Panc1 (cell line): Measurements from ENCODE around the gene SHROOM3. TPM values are rescaled to one million over a fixed set of nuclear protein-coding genes. Genes with fewer than 3 reads are reported as not detected.

Experiments used
- ATAC-seq: fragments of 200-7000 bp; cut with Tn5 transposase; 2 replicates; pipeline ENCODE4 v1.9.1; 2020; ENCODE audit warnings: mild to moderate bottlenecking, moderate library complexity
- BruUV-seq: library from RNA; stranded (reverse); fragments of 400-500 nt; replicated peaks from 2 replicates; lab custom pipeline; 2021; lab: Mats Ljungman, UMichigan
- CTCF ChIA-PET: fragments of 300-600 bp; sonication (Branson Sonifier 250); formaldehyde crosslinking; loops from one replicate; lab custom pipeline; 2022; ENCODE audit warnings: antibody characterized with exemption; lab: Charles Lee
- POLR2A ChIA-PET: fragments of 300-600 bp; sonication (Branson Sonifier 250); formaldehyde crosslinking; loops from one replicate; lab custom pipeline; 2022; ENCODE audit warnings: antibody characterized with exemption; lab: Charles Lee
- DNase-seq: peaks from one replicate; pipeline ENCODE4 v3.0.0-alpha.2; 2010; ENCODE audit warnings: low read depth, low spot score
- H3K27ac ChIP-seq: 2 replicates; pipeline ENCODE4 v1.5.1; 2011; ENCODE audit warnings: mild to moderate bottlenecking, low read length, inconsistent platforms
- H3K27me3 ChIP-seq: fragments of 200-500 bp; sonication (Bioruptor generic); 2 replicates; pipeline ENCODE4 v1.6.0; 2014; ENCODE audit warnings: low read length, inconsistent platforms; ENCODE audit not compliant: control insufficient read depth, insufficient read depth
- H3K36me3 ChIP-seq: fragments of 200-500 bp; sonication (Bioruptor generic); 2 replicates; pipeline ENCODE4 v1.5.1; 2014; ENCODE audit warnings: inconsistent platforms, mild to moderate bottlenecking, low read length, moderate library complexity; ENCODE audit not compliant: control insufficient read depth, insufficient read depth
- H3K4me1 ChIP-seq: 2 replicates; pipeline ENCODE4 v1.5.1; 2011; ENCODE audit warnings: inconsistent platforms, mild to moderate bottlenecking, low read length, moderate library complexity; ENCODE audit not compliant: control insufficient read depth, insufficient read depth
- H3K4me3 ChIP-seq, 2 experiments: 2 replicates each; pipeline ENCODE4 v1.5.1; 2011 to 2012; ENCODE audit warnings: low read depth in 2 of 2, low read length in 2 of 2, mild to moderate bottlenecking in 2 of 2, inconsistent platforms in 1 of 2, moderate library complexity in 1 of 2
- H3K9me3 ChIP-seq: fragments of 200-500 bp; sonication (Bioruptor generic); 2 replicates; pipeline ENCODE4 v1.5.1; 2014; ENCODE audit warnings: low read depth, mild to moderate bottlenecking, inconsistent platforms, low read length, moderate library complexity; ENCODE audit not compliant: control insufficient read depth, insufficient read depth
- POLR2AphosphoS5 ChIP-seq: IDR thresholded peaks from 2 replicates; pipeline ENCODE4 v1.6.1; 2012; ENCODE audit warnings: mild to moderate bottlenecking, low read depth, low read length, moderate library complexity
- SIN3A ChIP-seq: IDR thresholded peaks from 2 replicates; pipeline ENCODE4 v1.6.1; 2012; ENCODE audit warnings: low read depth, mild to moderate bottlenecking, low read length, moderate library complexity, borderline replicate concordance; ENCODE audit not compliant: insufficient read depth
- TCF7L2 ChIP-seq: IDR thresholded peaks from 2 replicates; pipeline ENCODE4 v1.6.1; 2011; ENCODE audit warnings: mild to moderate bottlenecking, low read depth, low read length, inconsistent platforms
- in situ Hi-C: cut with HindIII; loops from 2 replicates; pipeline ENCODE4 v1.10.0; 2016; ENCODE audit warnings: low sequenced_read_pairs, low pct_unique_long_range_greater_than_20kb
- intact Hi-C: fragments of 100-400 bp; cut with micrococcal nuclease; formaldehyde crosslinking; loops from one replicate; pipeline ENCODE4 v1.10.0; 2022; ENCODE audit not compliant: unreplicated experiment
- total RNA-seq: library from RNA; stranded (reverse); gene quantifications from one replicate; pipeline ENCODE4 v1.2.1, GENCODE V29; 2021; ENCODE audit not compliant: unreplicated experiment
- TF ChIP-seq, protein P1 (sequence below), 2 experiments: IDR thresholded peaks; 2 replicates each; pipeline ENCODE4 v1.6.1; 2011 to 2012; ENCODE audit warnings: low read depth in 2 of 2, control low read depth in 1 of 2, low read length in 1 of 2, mild to moderate bottlenecking in 1 of 2, moderate library complexity in 1 of 2; ENCODE audit not compliant: insufficient read depth in 1 of 2
- TF ChIP-seq, protein P2 (sequence below): fragments of 450-650 bp; IDR thresholded peaks from 2 replicates; pipeline ENCODE4 v1.5.1; 2017; ENCODE audit warnings: mild to moderate bottlenecking

SHROOM3 gene
- total RNA-seq, 1 experiment from 2014 or later, result 7.2 TPM

DNA sequence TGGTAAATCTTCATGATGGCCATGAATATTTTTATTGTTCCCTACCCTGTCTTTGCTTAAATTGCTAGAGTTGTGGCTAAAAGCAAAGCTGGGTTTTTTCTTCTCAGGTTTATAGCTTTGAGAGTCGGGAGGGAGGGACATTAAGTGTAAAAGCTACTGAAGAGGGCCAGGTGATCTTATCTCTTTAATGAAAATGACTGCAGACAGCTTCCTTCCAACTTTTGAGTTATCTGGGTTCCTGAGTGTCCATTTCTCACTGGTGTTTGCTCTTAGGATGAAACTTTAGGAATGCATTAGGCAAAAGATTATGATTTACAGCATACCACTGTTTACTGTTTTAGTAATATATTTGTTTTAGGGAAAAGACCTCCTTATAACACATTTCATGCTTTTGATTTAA is 187.7 kb downstream of the SHROOM3 start:
- intact Hi-C loops, result no loop called here
- no TSS peak for BruUV-seq
- DNase-seq (no peak), ATAC-seq (no peak)
- Histone ChIP-seq H3K4me1 (no peaks in the 10 kb centered on the region), H3K36me3 (no peaks in the 10 kb centered on the region), H3K4me3 (no peak overlapping the region), H3K9me3 (no peaks in the 10 kb centered on the region), H3K27ac (no peak overlapping the region), H3K27me3 (no peaks in the 10 kb centered on the region)
- TF ChIP-seq, protein P1, sequence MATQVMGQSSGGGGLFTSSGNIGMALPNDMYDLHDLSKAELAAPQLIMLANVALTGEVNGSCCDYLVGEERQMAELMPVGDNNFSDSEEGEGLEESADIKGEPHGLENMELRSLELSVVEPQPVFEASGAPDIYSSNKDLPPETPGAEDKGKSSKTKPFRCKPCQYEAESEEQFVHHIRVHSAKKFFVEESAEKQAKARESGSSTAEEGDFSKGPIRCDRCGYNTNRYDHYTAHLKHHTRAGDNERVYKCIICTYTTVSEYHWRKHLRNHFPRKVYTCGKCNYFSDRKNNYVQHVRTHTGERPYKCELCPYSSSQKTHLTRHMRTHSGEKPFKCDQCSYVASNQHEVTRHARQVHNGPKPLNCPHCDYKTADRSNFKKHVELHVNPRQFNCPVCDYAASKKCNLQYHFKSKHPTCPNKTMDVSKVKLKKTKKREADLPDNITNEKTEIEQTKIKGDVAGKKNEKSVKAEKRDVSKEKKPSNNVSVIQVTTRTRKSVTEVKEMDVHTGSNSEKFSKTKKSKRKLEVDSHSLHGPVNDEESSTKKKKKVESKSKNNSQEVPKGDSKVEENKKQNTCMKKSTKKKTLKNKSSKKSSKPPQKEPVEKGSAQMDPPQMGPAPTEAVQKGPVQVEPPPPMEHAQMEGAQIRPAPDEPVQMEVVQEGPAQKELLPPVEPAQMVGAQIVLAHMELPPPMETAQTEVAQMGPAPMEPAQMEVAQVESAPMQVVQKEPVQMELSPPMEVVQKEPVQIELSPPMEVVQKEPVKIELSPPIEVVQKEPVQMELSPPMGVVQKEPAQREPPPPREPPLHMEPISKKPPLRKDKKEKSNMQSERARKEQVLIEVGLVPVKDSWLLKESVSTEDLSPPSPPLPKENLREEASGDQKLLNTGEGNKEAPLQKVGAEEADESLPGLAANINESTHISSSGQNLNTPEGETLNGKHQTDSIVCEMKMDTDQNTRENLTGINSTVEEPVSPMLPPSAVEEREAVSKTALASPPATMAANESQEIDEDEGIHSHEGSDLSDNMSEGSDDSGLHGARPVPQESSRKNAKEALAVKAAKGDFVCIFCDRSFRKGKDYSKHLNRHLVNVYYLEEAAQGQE (IDR thresholded peaks at IDR 0.05; ENCODE audit: insufficient read depth in 1 of 2, low read depth in 2 of 2, low read length in 1 of 2), result no peak
- TF ChIP-seq SIN3A, result no peak
- no peak for TF ChIP-seq TCF7L2
- TF ChIP-seq POLR2AphosphoS5, result no peak
- TF ChIP-seq, protein P2, sequence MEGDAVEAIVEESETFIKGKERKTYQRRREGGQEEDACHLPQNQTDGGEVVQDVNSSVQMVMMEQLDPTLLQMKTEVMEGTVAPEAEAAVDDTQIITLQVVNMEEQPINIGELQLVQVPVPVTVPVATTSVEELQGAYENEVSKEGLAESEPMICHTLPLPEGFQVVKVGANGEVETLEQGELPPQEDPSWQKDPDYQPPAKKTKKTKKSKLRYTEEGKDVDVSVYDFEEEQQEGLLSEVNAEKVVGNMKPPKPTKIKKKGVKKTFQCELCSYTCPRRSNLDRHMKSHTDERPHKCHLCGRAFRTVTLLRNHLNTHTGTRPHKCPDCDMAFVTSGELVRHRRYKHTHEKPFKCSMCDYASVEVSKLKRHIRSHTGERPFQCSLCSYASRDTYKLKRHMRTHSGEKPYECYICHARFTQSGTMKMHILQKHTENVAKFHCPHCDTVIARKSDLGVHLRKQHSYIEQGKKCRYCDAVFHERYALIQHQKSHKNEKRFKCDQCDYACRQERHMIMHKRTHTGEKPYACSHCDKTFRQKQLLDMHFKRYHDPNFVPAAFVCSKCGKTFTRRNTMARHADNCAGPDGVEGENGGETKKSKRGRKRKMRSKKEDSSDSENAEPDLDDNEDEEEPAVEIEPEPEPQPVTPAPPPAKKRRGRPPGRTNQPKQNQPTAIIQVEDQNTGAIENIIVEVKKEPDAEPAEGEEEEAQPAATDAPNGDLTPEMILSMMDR, result no peak
- CTCF ChIA-PET, result no interaction called here
- POLR2A ChIA-PET, result no interaction called here
- in situ Hi-C loops, result no loop called here

- in situ Hi-C loops, result no loop called here
- ATAC-seq, result no peak
- H3K36me3 ChIP-seq, result no peaks in the 10 kb centered on the region
- H3K27me3 ChIP-seq, result no peaks in the 10 kb centered on the region
- H3K4me3 ChIP-seq, result no peak overlapping the region
- DNase-seq, result no peak
- ChIA-PET CTCF (interaction anchor here (0.5 kb wide), 1 partner anchor 46 kb away, joined by 3 read pairs; no protein-coding TSS in a partner anchor), POLR2A (no interaction called here)
- no TSS peak for BruUV-seq
- no peaks in the 10 kb centered on the region for H3K9me3 ChIP-seq
- TF ChIP-seq, protein P1 (IDR thresholded peaks at IDR 0.05; ENCODE audit: insufficient read depth in 1 of 2, low read depth in 2 of 2, low read length in 1 of 2), result no peak
- TF ChIP-seq, protein P2, result no peak
- TF ChIP-seq POLR2AphosphoS5 (no peak), TCF7L2 (no peak), SIN3A (no peak)
- no peak overlapping the region for H3K27ac ChIP-seq
- intact Hi-C loops, result no loop called here
- H3K4me1 ChIP-seq, result no peaks in the 10 kb centered on the region
Observed at GRCh38 chr4:76623217-76624045, 188.4 kb downstream of the SHROOM3 start.
